ENCODE results near the gene MAP3K8.
A peak's percentile ranks its signal among the peaks of the same experiment; 100 is the strongest.

Gene MAP3K8

DNA sequence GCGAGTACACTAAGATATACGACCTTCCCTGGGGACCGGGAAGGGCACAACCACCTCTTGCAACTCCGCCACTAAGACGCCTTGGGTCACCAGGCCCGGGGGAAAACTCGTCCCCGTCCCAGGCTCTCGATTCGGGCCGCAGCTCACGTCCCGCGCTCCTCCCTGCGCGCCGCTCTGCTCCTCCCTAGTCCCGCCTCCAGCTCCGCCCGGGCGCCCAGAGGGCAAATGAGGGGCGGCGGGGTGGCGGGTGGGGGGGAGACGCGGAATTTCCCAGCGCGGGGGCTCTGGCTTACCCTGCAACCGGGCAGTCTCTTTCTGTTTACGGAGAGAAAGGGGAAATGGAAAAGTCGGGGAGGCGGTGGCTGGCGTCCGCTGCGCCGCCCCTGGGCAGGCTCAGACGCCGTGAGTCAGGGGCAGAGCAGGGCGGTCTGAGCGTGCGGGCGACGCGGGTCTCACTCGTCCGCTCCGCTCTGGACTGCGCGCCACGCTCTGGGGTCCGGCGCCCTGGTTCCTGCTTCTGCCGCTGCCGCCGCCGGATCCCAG lies at the start of gene MAP3K8:
Gene MAP3K8, plus strand, starts transcription at position 455 of the 543 bp plus-strand sequence. CDS start 4,755 bp downstream, outside the sequence.
- DNase-seq (ENCODE audit: low read depth in 2 of 2) = peak; percentile 82 to 84

DNA sequence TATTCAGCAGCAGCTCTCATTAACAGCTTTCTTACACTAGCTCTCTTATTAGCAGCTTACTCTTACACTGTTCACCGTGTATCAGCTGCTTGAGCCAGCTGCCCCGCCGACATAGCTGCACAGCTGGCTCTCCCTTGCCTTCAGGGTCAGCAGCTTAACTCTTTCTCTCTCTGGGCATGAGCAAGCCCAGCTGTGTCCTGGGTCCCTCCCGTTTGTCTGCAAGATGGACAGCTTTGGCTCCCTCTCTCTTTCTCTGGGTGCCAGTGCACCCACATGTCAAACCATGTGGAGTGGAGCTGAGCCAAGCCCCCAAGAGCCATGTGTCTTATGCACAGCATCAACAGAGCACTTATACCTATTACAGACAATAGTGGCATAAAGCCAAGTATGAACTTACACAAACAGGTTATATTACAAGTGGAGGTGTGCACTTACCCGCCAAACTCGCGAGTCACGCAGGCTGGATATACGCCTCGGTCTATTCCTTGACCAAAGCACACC lies 49.2 kb upstream of the MAP3K8 start:
- DNase-seq (ENCODE audit: low read depth in 2 of 2) = no peak

DNA sequence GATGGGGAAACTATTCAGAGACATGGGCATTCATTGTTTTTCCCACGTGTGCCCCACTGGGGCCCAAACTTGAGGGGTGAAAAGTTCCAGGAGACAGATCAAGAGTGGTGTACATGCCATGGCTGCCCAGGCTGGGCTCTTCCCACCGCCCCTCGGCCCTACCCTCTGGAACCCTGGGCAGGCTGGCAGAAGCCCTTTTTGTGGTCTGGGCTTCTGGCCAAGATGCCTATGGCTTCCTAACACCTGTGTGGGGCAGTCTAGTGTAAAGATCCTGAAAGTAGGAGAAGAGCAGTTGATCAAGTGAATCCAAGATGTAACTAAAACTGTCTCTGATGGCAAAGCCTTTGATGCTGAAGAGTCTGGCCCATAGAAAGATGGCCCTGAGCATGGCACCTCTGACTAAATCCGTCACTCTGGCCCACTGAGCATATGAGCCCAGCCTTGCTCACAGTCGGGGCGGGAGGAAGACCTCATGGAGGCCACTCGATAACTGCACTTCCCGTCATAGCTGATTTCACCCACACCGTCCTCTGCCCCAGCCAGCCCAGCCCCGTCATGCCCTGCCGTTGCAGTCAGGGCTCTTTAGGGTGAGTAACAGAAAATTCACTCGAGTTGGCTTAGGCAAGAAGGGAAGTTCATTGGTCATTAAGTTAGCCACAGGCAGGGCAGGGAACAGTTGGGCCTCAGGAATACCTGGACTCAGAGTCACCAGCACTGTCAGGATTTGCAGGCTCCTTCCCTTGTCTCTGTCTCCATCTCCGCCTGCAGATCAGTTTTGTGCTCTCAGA lies 47.0 kb upstream of the MAP3K8 start:
- no peak for DNase-seq (ENCODE audit: low read depth in 2 of 2)

DNA sequence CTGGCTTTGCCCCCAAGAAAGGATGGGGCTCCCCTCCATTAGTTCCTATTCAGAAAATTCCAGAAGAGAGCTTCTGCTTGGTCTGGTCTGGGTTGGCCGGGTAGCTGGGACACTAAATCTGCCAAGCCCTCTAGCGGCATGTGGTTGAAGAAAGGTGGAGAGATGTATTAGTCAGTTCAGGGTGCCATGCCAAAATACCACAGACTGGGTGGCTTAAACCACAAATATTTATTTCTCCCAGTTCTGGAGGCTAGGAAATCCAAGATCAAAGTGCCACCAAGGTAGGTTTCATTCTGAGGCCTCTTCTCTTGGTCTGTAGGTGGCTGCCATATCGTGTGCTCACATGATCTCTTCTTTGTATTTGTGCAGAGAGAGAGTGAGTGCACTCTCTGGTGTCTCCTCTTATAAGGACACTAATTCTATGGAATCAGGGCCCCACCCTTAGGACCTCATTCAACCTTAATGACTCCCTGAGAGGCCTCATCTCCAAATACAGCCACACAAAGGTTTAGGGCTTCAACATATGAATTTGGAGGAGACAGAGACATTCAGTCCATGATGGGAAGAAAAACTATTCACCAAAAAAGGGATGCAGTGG lies 46.2 kb upstream of the MAP3K8 start:
- DNase-seq (ENCODE audit: low read depth in 2 of 2) = no peak

DNA sequence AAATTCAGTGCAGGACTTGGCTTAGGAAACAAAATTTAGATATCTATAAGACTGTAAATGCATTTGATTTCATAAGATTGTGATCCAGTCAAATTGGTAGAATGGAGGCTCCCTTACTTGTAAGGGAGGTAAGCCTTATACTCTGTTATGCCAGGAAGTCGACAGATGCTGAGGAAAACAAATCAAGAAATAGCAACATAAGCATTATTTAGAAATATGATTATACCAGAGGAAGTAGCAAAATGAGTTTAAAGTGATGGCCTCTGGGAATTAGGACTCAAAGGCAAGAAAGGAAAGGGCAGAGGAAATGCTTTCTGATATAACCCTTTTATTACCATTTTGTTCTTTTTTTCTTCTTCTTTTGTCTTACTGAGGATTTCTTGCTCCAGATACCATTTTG lies 44.4 kb upstream of the MAP3K8 start:
- no peak for DNase-seq (ENCODE audit: low read depth in 2 of 2)

DNA sequence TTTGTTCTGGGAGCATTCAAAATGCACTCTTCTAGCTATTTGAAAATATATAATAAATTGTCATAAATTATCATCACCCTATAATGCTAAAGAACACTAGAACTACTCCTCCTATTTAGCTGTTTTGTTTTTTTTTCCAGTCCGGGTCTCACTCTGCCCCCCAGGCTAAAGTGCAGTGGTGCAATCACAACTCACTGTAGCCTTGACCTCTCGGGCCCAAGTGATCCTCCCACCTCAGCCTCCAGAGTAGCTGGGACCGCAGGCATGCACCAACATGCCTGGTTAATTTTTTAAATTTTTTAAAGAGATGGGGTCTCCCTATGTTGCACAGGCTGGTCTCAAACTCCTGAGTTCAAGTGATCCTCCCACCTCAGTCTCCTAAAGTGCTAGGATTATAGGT lies 43.8 kb upstream of the MAP3K8 start:
- no peak for DNase-seq (ENCODE audit: low read depth in 2 of 2)

DNA sequence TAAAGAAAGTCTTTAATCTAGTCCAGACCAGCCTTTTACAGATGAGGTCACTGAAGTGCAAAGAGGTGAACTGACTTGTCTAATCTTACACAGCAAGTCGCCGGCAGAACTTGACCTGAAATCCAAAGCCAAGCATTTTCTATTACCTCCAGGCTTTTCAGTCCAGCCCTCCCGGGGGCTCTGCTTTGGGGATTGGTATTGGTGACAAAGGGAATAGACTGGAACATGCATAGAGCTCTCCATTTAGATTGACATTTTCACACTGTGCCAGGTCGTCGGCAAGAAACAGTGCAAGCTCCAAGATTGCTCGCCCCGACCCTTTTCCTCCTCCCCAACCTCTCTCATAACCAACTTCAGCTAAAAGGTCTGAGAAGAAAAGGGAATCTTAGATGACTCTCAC lies 42.7 kb upstream of the MAP3K8 start:
- DNase-seq (ENCODE audit: low read depth in 2 of 2) = no peak

DNA sequence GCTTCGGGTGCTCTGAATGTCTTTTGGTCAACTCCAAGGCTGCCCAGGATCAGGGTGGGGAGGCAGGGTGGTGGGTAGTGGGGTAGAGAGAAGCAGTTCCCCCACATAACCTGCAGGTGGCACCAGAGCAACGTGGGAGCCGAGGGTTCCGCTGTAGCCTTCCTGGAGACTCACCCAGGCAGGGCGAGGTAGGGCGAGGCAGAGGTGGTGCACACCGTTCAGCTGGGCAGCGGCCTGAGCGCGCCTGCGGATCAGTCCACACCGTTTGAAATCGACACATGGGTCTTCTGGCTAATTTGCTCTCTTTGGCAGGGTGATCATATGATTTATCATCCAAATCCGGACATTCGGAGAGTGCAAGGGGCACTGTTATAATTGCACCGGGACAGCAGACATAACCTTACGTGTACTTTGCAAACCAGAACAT lies 41.4 kb upstream of the MAP3K8 start:
- DNase-seq (ENCODE audit: low read depth in 2 of 2) = peak; percentile 40 to 62

DNA sequence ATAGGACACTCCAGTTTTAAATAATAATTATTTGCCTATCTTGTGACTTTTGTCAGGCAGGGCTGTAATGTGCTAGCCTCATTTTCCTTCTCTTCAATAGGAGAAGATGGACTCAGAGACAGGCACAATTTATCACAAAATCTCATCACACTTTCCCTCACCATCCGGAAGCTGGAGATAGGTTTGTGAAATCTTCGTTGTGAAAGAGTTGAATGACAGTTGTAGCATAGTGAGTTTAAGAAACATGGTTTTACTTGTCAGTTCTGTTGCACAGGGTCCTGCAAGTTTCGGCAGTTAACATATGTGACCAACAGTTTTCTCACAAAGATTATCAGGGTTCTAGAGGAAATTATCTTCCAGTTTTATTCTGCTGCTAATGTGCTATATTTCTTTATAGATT lies 37.7 kb upstream of the MAP3K8 start:
- DNase-seq (ENCODE audit: low read depth in 2 of 2) = no peak

DNA sequence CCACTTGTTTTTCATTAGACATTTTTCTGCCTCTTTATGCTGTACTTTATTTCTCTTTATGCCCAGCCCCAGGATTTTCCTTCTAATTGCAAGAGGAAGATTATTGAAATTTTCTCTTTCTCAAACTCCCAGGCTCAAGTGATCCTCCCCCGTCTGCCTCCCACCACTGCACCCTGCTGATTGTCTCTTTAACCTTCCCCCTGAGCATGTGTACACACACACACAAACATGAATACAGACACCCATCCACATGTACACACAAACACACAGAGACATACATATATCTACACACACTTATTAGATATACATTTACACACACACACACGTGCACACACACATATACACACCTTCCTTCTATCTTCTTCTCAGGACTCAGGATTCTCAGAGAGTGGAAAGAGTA lies 37.3 kb upstream of the MAP3K8 start:
- no peak for DNase-seq (ENCODE audit: low read depth in 2 of 2)

DNA sequence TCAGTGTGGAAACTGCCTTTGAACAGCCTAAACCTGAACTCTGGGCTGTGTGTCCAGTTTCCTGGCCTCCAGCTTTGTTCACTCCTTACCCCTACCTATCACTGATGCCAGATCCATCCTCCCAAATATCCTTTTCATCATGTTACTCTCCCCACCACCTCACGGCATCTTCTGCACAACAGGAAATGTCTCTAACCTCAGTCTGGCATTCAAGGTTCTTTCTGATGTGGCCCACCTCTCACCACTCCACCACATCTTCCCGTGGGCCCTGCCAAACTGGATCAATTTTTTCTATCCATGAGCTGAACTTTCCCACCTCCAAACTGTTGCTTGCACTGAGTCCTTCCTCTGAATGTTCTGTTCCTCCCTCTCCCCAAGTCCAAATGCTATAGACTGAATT lies 35.8 kb upstream of the MAP3K8 start:
- DNase-seq (ENCODE audit: low read depth in 2 of 2) = no peak

DNA sequence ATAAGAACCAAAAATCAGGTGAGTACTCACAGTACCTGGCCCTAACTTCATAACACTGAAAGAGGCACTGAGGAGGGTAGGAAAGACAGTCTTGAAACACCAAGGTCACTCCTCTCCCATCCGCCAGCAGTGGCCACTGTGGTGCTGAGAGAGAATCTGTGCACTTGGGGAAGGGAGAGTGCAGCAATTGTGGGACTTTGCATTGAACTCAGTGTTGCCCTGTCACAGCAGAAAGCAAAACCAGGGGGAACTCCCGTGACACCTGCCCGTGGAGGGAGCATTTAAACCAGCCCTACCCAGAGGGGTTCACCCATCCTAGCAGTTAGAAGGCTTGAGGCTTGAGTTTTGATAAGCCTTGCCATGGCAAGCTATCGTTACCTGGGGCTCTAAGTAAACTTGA lies 35.2 kb upstream of the MAP3K8 start:
- DNase-seq (ENCODE audit: low read depth in 2 of 2) = no peak

DNA sequence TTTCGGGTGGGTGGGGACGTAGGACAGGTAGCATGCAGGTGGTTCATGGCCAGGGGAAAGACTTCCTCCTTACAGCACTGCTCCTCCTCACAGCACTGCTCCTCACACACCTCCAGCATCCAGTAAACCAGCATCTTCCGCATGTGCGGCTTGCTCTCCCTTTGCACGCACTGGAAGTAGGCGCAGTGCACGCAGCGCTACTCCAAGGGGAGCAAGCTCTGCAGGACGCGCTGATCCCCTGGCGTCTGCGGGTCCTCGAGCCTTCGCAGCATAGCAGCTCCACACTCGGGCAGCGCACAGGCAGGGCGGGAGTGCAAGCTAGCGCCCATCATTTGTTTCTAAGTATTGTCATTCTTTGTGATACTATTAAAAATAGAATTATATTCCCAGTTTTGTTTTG lies 30.5 kb upstream of the MAP3K8 start:
- no peak for DNase-seq (ENCODE audit: low read depth in 2 of 2)

DNA sequence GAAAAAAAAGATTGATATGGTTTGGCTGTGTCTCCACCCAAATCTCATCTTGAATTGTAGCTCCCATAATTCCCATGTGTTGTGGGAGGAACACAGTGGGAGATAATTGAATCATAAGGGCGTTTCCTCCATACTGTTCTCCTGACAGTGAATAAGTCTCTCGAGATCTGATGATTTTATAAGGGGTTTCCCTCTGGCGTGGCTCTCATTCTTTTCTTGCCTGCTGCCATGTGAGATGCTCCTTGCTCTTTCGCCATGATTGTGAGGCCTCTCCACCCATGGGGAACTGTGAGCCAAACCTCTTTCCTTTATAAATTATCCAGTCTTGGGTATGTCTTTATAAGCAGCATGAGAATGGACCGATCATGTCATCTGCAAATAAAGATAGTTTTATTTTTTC lies 29.4 kb upstream of the MAP3K8 start:
- no peak for DNase-seq (ENCODE audit: low read depth in 2 of 2)

DNA sequence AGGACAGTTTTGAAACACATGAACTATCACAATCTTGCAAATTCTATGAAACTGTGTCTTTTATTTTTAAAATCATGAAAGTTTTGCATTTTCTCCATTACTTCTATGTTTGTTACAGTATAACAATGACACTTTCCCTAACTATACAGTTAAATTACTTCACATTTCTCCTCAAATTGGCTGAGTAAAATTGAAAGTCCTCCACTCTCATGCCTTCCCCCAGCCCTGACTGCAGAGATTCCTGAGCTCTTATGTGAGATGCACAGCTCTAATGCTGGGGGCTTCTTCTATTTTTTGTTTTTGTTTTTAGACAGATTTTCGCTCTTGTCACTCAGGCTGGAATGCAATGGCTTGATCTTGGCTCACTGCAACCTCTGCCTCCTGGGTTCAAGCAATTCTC lies 22.7 kb upstream of the MAP3K8 start:
- no peak for DNase-seq (ENCODE audit: low read depth in 2 of 2)

DNA sequence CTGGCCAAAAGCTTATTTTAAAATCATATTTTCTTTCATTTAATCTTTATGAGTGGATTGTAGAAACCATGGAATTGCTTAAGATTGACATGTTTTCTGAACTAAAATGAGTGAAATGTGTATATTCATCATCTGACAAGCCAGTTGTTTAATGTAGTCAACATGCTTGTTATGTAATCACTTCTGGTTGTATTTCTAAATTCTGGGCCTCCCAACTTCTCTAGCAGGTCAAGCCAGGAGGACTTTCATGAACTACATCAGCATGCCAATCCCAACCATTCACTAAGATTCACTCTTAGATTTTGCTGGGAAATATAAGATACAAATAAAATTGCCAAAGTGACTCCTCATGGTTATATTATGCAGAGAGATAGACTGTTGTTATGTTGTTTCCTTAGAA lies 21.1 kb upstream of the MAP3K8 start:
- no peak for DNase-seq (ENCODE audit: low read depth in 2 of 2)

DNA sequence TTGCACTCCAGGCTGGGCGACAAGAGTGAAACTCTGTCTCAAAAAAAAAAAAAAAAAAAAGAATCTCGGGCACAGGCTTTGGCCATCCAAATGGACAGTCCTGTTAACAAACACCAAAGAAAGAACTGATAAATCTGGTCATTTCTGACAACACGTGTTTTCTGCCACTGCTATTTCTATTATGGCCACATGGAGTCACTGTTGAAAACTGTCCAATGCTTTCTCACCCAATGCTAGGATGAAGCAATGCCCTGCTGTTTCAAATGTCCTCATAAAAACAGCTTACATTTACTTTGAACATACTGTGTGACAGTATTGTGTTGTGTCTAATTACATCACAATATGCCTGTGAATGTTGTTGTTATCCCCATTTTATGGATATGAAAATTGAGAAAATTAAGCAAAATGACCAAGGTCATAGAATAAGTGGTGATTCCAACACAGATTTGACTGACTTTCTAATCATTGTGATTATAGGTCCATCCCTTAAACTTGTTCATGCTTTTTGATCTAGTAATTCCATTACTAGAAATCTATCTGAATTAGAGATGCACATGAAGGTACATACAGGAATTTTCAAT lies 19.9 kb upstream of the MAP3K8 start:
- DNase-seq (ENCODE audit: low read depth in 2 of 2) = no peak

DNA sequence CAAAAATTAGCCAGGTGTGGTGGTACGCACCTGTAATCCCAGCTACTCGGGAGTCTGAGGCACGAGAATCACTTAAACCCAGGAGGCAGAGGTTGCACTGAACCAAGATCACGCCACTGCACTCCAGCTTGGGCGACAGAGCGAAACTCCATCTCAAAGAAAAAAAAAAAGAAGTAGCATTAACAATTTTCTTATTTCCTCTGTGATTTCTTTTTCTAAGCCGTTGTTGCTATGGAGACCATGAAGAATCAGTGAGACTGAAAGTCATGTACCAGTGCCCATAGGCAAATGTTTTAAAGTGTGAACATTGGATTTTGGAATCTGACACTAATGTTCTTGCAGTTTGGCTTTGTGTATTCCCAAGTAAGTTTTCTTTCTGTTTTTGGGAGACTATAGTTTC lies 18.4 kb upstream of the MAP3K8 start:
- DNase-seq (ENCODE audit: low read depth in 2 of 2) = no peak

DNA sequence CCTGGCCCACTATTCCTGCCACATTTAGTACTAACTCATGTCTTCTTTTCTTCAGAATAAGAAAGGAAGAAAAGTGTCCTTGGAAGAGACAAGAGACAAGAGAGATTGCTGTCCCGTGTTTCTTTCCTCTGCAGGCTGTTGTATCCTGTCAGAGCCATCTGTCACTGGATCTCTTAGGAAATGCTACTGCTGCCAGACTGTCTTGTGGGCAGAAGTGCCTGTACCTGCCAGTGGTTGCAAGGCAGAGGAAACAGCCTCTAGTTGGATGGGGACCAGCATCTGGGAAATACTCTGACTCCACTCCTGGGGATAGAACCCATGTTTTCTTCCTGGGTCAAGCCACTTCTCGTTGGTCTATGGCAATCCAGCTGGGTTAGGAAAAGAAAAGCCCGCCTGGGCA lies 16.7 kb upstream of the MAP3K8 start:
- no peak for DNase-seq (ENCODE audit: low read depth in 2 of 2)

DNA sequence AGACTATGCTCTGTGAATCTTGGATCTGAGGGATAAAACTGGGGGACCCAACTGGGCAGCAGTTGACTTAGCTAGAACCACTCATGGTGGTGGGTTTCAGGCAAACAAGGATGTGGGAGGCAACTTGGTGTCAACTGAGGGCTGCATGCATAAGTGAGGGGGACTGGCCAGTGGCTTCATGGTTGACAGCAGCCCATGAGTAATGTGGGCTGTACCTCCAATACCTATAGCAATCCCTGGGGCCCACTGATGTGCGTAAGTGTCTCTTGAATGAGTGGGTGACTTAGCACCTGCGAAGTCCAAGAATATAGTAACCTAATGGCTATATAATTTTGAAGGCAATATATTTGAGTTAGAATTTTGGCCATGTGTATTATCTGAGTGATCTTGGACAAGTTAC lies 13.7 kb upstream of the MAP3K8 start:
- no peak for DNase-seq (ENCODE audit: low read depth in 2 of 2)

DNA sequence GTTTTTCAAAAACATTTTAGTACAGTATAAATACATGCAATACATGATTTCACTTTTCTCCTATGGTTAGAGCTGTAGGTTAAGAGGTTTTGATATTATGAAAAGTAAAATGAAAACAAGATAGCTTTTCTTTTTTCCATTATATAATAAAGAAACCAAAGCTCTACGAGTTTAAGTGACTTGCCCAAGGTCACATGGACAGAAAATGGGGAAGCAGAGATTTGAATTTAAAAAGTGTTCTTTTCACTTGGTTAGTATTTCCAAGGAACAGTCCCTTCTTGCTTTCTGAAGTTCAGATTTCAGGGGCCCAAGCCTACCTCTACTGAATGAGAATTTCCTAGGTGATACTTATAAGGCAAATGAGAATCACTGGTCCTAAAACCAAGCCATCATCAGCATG lies 13.2 kb upstream of the MAP3K8 start:
- DNase-seq (ENCODE audit: low read depth in 2 of 2) = no peak

DNA sequence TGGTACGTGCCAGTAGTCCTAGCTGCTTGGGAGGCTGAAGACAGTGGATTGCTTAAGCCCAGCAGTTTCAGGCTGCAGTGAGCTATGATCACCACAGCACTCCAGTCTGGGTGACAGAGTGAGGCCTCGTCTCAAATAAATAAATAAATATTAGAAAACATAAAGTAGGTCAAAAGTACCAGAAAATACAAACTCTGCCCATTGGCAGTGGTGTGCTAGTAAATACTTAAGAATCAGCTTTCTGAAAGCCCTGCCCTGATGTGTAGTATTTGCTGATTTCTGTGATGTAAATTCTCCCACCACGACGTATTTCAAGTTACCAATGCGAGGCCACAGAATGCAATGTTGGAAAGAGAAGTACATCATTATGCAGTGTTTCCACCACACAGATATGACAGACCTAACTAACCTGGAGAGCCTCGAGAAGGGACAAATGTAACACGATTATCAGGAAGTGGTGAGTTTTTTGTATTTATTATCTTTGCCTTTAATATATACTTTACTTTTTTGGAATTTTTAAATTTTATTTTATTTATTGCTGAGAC lies 11.8 kb upstream of the MAP3K8 start:
- no peak for DNase-seq (ENCODE audit: low read depth in 2 of 2)
